CD4-positive, alpha-beta T cell treated with Interleukin-6 at 100 ng/mL for 8 hours (primary cell): ENCODE measurements around the gene LRGUK.
"Not testable (repeated sequence)": the region's sequence is repeated elsewhere in the genome, so short reads cannot be mapped to it uniquely, and the experiment has no call there.

Source experiments
- DNase-seq: peaks from one replicate; pipeline ENCODE4 v3.0.0-alpha.2; 2020; ENCODE audit warnings: mixed read lengths, low spot score

LRGUK gene

DNA sequence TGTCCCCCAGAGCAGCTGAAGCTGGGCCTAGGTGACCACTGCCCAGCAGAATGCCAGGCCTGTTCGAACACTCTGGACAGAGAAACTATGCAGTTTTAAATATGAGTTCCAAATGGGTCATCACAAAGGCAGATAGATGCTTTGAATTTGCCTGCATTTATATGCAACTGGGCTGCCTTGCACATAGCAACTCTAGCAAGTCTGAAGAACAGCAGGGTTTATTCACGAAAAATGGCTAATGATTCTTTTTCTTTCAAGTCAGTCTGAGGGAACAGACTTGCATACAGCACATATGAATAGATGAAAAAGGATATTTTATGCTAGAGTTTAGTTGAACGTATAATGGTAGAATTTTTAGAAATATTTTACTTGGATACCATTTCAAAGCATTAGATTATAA is 121.1 kb downstream of the LRGUK start:
- no peak for DNase-seq

- DNase-seq = no peak
These were observed 127.2 kb downstream of the LRGUK start for GRCh38 chr7:134254311-134254710.

- no peak for DNase-seq
These were observed 128.7 kb downstream of the LRGUK start for GRCh38 chr7:134255814-134256213.

DNA sequence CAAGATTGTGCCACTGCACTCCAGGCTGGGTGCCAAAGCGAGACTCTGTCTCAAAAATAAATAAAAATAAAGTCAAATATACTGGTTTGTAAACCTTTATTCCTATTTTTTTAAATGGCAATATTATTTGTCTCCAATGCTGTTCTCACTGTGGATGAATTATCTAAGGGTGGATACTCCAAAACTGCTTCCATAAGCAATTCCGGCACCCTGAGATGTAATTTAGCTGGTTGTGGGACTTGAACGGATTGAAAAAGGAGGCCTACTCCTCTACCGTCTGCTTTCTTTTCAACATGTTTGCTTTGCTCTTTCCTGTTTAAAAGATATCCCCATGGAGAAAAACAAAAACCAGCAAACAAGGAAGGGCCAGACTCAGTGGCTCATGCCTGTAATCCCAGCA is 135.2 kb downstream of the LRGUK start:
- DNase-seq = no peak

GRCh38 chr7:134276951-134277350 is 149.8 kb downstream of the LRGUK start:
- DNase-seq = no peak

DNA sequence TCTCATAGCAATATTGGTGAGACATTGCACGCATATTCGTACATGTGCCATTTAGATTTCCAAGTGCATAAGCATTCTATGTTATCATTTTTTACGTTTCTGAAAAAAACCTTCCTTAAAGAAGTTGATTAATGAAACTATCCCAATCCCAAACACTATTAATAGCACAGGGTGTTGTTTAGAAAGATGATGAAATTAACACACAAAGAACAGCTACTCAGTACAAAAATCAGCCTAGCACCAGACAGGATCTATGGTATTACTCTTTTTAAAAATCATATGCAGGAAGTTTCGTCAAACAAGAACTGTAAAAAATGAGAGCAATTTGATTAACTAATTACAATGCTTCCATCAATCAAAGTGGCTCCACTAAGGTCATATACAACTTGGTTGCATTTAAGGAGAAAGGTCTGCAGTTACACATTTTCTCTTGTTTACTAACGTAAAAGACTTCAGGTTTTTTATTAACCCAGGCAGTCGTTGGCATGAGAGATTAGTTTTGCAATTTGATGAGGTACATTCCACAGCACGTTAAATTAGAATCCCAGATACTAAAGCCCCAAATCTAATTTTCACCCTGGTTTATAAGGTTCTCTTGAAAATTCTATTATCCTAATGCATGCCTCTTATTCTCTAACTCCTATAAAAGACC is 151.5 kb downstream of the LRGUK start:
- DNase-seq = no peak

DNA sequence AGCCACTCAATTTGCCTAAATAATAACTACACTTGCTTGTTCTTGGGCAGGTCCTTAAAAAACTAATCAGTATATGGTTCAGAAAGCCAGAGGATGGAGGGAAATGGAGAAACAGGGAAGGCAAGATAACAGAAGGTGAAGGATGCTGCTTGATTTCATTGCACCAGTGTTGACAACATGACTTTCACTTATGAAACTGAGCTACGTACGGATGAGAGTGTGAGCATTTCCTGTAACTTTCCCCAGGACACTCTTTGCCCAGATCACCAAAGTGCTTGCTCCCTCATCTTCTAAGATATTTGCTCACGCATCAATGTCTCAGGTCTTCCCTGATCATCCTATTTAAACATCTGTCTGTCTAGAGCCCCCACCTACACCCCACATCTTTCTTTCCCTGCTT is 152.2 kb downstream of the LRGUK start:
- DNase-seq = no peak

- DNase-seq = no peak
These were observed 152.8 kb downstream of the LRGUK start for GRCh38 chr7:134279898-134280297.

DNA sequence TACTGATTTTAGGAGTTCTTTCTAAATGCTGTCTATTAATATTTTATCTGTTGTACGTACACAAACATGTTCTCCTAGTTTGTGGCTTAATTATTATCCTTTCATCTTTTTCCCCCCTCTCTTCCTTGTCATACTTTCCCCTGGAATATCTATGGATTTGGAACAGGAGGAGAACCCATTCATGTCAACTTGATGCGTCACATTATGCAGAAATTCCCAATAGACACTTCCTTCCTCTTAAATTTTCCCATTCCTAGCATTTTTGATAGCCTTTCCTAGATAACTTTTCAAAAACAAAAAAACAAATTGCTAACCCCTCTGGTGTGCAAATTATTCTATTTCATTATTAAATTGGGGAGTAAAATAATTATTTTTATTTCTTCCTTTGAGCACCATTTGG is 153.4 kb downstream of the LRGUK start:
- DNase-seq = no peak

DNA sequence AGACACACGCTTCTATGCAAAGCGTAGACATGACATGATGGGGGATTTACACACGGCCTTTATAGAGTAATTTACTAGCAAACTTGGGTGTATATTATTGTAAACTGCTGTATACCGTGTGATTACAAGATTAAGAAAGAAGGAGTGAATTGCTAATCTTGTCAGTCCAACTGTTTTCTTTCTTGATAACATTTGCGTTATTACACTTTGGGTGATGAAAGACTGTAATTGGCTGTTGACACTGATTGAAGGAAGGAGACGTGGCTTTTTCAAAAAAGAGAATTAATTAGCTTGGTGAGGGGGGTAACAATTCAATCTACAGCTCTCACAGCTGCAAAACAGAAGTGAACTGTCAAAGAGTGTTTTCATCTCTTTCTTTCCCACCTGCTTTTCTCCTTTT is 156.9 kb downstream of the LRGUK start:
- no peak for DNase-seq

GRCh38 chr7:134284952-134285351 is 157.8 kb downstream of the LRGUK start:
- no peak for DNase-seq

DNA sequence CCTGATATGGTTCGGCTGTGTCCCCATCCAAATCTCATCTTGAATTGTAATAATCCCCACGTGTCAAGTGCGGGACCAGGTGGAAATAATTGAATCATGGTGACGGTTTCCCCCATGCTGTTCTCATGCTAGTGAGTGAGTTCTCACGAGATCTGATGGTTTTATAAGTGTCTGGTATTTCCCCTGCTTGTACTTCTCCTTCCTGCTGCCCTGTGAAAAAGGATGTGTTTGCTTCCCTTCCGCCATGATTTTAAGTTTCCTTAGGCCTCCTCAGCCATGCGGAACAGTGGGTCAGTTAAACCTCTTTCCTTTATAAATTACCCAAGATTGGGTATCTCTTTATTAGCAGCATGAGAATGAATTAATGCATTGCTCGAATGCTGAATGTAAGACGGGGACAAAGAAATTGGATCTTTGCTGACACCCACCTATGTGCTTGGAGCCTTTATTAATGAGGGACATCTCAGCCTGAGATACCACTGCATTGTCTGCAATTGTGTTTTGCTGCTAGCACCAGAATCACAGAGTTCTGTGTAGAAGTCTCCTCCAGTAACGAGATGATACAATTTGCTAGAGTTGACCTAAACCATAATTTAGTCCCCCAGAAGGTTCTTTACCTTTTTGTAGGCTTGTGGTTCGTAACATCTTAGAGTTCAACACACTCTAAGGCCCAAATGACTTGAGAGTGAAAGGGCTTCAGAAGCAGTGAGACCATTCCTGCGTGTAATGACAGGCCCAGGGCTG is 160.9 kb downstream of the LRGUK start:
- DNase-seq = no peak

- DNase-seq = no peak
These were observed 162.3 kb downstream of the LRGUK start for GRCh38 chr7:134289423-134289822.

DNA sequence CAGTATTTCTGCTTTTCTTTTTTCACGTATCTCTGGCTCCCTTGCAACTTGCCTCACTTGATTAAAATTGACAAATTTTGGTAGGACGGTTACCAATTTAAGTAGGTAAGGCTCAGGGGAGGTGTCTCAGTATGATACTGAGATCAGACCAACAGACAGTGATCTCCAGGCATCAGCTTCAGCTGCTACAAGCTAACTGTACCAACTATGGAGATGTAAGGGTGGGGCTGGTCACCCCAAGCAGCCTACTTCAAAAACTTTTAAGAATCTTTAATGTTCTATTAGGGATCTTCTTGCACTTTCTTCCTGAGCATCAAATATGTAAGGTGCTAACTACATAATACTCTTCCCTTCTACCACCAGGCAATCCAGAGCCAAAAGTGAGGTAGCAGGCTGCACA is 162.7 kb downstream of the LRGUK start:
- no peak for DNase-seq

- DNase-seq = no peak
These were observed 163.1 kb downstream of the LRGUK start for GRCh38 chr7:134290286-134290685.

- DNase-seq = no peak
These were observed 166.0 kb downstream of the LRGUK start for GRCh38 chr7:134293002-134293740.

GRCh38 chr7:134295982-134296381 is 168.8 kb downstream of the LRGUK start:
- DNase-seq = not testable (repeated sequence)

DNA sequence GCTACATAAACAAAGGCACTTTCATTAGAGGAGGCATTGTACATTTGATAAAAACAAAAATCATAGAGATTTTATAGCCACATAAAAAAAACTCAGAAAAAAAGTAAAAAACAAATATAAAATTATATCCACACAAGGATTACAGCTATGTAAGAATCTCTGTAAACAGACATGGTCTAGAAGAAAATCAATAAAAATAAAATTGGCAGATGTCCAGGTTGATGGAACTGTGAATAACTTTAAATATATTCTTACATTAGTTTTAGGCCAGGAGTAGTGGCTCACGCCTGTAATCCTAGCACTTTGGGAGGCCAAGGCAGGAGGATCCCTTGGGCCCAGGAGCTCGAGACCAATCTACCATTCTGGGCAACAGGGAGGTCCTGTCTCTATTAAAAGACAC is 170.3 kb downstream of the LRGUK start:
- DNase-seq = no peak

- DNase-seq = no peak
These were observed 172.0 kb downstream of the LRGUK start for GRCh38 chr7:134298902-134299683.

GRCh38 chr7:134300988-134301387 is 173.8 kb downstream of the LRGUK start:
- no peak for DNase-seq

- DNase-seq = no peak
These were observed 174.5 kb downstream of the LRGUK start for GRCh38 chr7:134301592-134301991.

GRCh38 chr7:134302120-134302519 is 175.0 kb downstream of the LRGUK start:
- DNase-seq = no peak
